Inferior parietal cortex (tissue), 1 donor: ENCODE data around the gene TSGA10IP.

Experiments
- DNase-seq: peaks from one replicate; pipeline ENCODE4 v3.0.0-alpha.2; 2016; ENCODE audit errors: extremely low spot score

Gene TSGA10IP

DNA sequence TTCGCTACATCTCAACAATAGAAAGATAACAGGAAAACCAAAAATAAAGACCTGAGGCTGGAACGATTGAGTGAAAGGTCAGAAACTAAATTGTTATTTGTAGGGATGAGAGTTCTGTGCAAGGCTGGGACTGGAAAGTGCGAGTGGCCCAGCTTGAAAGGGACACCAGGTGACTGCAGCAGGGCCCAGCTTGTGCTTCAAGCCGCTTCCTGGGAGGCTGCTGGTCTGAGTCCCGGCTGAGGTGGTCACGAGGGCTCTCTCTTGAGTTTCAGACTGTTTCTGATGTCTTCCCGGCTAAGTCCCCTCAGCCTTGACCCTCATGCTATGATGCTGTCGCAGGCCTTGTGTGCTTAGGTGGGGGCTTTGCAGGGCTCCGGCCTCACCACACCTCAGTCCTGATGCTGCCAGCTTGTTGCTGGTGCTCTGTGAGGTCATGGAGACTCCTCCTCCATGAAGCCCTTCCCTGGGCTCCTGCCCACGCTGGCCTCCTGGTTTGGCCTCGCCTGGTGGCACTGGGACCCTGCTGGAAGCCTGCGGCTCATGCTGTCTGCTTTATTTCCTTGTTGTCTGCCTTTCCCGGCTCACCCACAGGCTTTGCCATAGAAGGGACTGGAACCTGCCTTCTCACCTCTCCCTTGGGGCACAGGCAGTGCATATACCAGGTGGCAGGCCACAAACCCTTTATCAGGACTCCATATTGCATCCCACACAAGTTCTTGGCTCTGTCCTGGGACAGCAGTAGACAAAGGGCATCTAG lies 61.0 kb downstream of the TSGA10IP start:
- no peak for DNase-seq

DNA sequence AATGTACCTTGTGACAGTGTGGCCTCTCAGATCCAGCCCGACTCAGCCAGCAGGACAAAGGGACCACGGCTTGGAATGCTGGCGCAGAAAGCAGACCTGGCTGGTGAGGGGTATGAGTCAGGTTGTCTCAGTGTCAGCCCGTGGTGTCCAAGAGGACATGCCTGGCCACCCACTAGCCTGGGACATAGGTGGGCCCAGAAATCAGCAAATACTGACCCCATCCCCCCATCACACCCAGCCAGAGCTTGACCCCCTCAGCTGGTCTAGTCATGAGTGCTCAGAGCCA lies 61.6 kb downstream of the TSGA10IP start:
- DNase-seq: no peak

DNA sequence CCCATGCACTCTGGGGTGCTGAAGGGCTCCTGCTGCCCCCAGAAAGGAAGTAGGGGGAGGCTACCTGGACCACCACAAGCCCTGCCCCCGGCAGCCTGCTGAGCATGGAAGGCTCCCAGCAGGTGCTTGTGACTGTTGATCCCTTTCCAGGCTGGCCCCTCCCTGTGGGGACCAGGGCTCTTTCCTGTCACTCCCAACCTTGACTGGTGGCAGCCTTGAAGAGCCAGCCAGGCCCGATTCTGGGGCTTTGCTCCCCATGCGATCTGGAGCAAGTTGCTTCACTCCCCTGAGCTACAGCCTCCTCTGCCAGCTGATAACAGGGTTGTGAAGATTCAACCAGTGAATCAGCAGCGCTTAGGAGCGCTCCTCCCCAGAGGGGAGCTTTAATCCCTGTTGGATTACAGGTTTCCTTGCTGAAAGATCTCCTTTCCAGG lies 61.9 kb downstream of the TSGA10IP start:
- no peak for DNase-seq

DNA sequence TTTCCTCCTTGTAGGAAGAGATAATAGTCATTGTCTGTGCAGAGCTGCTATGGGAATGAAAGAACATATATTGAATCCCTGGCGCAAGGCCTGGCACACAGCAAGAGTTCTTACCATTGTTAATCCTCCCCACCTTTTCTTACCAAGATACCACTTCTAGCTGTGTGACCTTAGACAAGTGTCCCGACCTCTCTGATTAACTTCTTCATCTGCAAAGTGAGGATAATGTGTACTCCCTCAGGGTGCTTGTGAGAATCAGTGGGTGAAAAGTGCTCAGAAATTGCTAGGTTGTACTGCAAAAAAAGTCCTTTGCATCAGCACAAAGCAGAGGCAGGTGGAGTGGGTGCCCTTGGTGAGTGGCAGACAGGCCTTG lies 62.8 kb downstream of the TSGA10IP start:
- DNase-seq: no peak

DNA sequence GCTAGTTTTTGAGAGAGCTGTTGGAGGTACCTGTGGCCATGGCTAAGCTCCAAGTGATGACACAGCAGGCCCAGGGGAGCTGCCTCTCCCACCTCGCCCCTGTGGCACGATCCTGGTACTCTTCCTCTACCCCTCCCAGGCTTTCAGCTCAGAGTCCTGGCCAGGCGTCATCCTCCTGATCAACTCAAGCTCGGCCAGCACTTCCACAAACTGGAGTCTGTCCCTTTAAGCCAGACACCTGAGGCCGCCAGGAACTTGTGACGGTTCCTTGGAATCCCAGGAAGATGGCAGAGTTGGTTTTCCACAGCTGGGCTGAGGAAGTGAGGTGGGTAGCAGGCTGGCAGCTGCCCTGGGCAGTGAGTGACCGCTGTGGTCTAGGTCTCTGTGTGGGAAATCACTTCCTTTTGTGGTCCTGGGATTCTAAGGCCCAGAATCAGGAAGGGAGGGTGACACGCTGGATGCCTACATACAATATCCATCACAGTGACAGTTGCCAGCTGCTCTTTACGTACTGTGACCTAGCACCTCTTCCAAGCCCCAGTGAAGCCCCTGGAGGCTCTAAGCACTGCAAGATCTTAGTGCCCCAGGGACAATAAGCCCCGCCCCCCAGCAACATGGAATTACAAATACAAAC lies 63.3 kb downstream of the TSGA10IP start:
- DNase-seq: no peak
